ENCODE data around the gene IL17RE. TPM values are rescaled to one million over a fixed set of nuclear protein-coding genes. Genes with fewer than 3 reads are reported as not detected.

Gene IL17RE
- total and polyA plus RNA-seq, 2 of the 13 experiments (the other 11 are each of a cell fraction or from before 2014, with no cell fraction given) = 14.5 to 24.1 TPM

- TF ChIP-seq CSRNP2 (CRISPR knock-in tag; conservative IDR thresholded peaks at IDR 0.05; ENCODE audit: low read depth) = no peak
- peak; percentile 58 for TF ChIP-seq TAF1 (CRISPR knock-in tag; IDR thresholded peaks at IDR 0.05)
- peak; percentile 47 for TF ChIP-seq PHF5A (CRISPR knock-in tag; IDR thresholded peaks at IDR 0.05; ENCODE audit: low read depth, unreplicated experiment)
- peak; percentile 68 for TF ChIP-seq KAT8 (CRISPR knock-in tag; IDR thresholded peaks at IDR 0.05)
- no peak for TF ChIP-seq ZMAT5 (CRISPR knock-in tag; IDR thresholded peaks at IDR 0.05; ENCODE audit: borderline replicate concordance, low read depth)
- no peak for TF ChIP-seq REXO4 (CRISPR knock-in tag; IDR thresholded peaks at IDR 0.05; ENCODE audit: borderline replicate concordance)
- TF ChIP-seq ZMAT3 (CRISPR knock-in tag; conservative IDR thresholded peaks at IDR 0.05) = no peak
- peak; percentile 35 for TF ChIP-seq ZEB1 (IDR thresholded peaks at IDR 0.05; ENCODE audit: insufficient replicate concordance, low read depth)
- TF ChIP-seq SMAD3 (CRISPR knock-in tag; IDR thresholded peaks at IDR 0.05) = peak; percentile 82
- peak; percentile 69; the same call in 1 of the 2 replicates for TF ChIP-seq IKZF5 (CRISPR knock-in tag; IDR thresholded peaks at IDR 0.05)
- no peak for TF ChIP-seq NRL (CRISPR knock-in tag; IDR thresholded peaks at IDR 0.05; ENCODE audit: borderline replicate concordance)
- TF ChIP-seq ZNF512B (CRISPR knock-in tag; IDR thresholded peaks at IDR 0.05; ENCODE audit: borderline replicate concordance) = no peak
- TF ChIP-seq ZBTB44 (CRISPR knock-in tag; IDR thresholded peaks at IDR 0.05) = no peak
- 0 out of 2 replicates have a peak, but pooled peaks have one; percentile 18 for TF ChIP-seq KLF6 (CRISPR knock-in tag; IDR thresholded peaks at IDR 0.05)
- no peak; the same call in 1 of the 2 replicates for TF ChIP-seq ZNF710 (CRISPR knock-in tag; IDR thresholded peaks at IDR 0.05; ENCODE audit: borderline replicate concordance)
- TF ChIP-seq EHMT2 (IDR thresholded peaks at IDR 0.05; ENCODE audit: borderline replicate concordance, low read depth, low read length) = peak; percentile 86; the same call in 1 of the 2 replicates
- peak; percentile 34; the same call in 1 of the 2 replicates for TF ChIP-seq NR2F6 (IDR thresholded peaks at IDR 0.05)
- TF ChIP-seq NR2F6 (CRISPR knock-in tag; IDR thresholded peaks at IDR 0.05) = 0 out of 2 replicates have a peak, but pooled peaks have one; percentile 15
These were observed 5.0 kb upstream of the IL17RE start (continued) for GRCh38 chr3:9897408-9898372.

Measured in HepG2 (cell line).